GM19468 (cell line): ENCODE data around the gene PLS1.
"Not testable (repeated sequence)": the region's sequence is repeated elsewhere in the genome, so short reads cannot be mapped to it uniquely, and the experiment has no call there.

Experiments
- ATAC-seq: cut with Tn5 transposase; IDR thresholded peaks from one replicate; pipeline ENCODE4 v1.9.1; 2021; ENCODE audit warnings: mild to moderate bottlenecking, moderate library complexity, moderate number of reproducible peaks; ENCODE audit not compliant: unreplicated experiment; ENCODE audit errors: extremely low read depth

PLS1 gene, protein sequence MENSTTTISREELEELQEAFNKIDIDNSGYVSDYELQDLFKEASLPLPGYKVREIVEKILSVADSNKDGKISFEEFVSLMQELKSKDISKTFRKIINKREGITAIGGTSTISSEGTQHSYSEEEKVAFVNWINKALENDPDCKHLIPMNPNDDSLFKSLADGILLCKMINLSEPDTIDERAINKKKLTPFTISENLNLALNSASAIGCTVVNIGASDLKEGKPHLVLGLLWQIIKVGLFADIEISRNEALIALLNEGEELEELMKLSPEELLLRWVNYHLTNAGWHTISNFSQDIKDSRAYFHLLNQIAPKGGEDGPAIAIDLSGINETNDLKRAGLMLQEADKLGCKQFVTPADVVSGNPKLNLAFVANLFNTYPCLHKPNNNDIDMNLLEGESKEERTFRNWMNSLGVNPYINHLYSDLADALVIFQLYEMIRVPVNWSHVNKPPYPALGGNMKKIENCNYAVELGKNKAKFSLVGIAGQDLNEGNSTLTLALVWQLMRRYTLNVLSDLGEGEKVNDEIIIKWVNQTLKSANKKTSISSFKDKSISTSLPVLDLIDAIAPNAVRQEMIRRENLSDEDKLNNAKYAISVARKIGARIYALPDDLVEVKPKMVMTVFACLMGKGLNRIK

DNA sequence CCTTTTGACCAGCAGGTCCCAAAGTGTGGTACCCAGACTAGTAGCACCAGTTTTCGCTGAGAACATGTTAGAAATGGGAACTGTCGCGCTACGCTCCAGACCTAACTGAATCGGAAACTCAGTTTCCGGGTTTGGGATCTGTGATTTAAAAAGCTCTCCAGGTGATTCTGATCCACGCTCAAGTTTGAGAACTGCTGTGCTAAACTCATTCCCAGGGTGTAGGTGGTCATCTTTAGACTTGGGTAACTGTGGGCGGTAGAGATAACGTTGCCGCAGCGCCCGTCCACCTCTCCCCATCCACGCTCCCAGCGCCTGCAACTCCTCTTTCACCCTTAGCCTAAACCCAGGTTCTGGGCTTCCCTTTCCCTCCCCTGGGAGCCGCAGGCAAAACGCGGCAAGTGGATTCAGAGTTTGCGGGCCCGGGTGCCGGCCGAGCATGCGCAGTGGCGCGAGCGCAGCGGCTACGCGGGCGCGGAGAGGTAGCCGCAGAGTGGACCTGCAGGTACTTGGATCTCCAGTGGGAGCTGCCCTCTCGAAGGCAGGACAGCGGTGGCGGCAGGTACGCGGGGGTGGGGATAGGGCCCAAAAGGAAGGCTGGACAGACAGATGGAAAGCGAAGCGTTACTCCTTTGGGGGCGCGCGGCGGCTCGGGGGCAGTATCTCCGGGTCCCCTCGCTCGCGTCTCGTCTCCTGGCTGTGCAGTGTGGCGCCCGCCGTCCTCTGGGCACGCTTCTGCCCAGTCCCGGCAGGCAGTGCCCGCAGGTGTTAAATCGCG, at the start of gene PLS1:
Gene PLS1, plus strand, starts transcription at position 443 of the 775 bp plus-strand sequence. CDS start 67,845 bp downstream, outside the sequence.
- peak; percentile 66 for ATAC-seq

GRCh38 chr3:142549986-142550385, 46.2 kb upstream of the PLS1 start:
- ATAC-seq: no peak

DNA sequence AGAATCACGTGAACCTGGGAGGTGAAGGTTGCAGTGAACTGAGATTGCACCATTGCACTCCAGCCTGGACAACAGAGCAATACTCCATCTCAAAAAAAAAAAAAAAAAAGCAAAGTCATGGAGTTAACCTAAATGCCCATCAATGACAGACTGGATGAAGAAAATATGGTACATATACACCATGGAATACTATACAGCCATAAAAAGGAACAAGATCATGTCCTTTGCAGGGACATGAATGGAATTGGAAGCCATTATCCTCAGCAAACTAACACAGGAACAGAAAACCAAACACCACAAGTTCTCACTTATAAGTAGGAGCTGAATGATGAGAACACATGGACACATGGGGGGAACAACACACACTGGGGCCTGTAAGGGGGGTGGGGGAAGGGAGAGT, 43.6 kb upstream of the PLS1 start:
- ATAC-seq: not testable (repeated sequence)

DNA sequence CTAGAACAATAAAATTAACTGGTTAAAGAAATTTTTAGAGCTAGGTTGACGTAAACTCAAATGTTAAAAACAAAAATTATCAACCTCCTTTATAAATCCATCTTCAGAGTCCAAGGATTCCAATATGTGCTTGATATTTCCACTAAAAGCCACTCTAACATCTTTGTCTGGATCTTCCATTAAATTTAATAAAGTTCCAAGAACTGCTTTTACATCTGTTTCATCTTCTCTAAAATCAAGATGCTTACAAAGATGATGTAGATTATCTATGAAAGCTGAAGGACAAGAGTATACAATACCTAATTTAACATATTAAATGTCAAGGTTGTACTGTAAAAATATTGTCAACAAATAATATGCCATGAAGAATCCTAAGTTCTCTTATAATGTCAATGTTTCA, 42.5 kb upstream of the PLS1 start:
- ATAC-seq: no peak

- no peak for ATAC-seq
Measured at GRCh38 chr3:142560118-142560517, 36.1 kb upstream of the PLS1 start.

DNA sequence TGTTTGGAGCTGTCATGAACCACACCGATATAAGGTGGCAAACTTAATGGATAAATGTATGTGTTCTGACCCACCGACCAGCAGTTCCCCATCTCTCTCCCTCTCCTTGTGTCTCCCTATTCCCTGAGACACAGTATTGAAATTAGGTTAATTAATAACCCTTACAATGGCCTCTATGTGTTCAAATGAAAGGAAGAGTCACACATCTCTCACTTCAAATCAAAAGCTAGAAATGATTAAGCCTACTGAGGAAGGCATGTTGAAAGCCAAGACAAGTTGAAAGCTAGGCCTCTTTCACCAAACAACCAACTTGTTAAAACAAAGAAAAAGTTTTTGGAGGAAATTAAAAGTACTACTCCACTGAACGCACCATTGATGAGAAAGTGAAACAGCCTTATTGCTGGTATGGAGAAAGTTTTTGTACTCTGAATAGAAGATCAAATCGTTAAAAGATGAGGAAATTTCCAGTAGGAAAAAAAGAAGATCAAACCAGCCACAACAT, 32.6 kb upstream of the PLS1 start:
- ATAC-seq: no peak

- no peak for ATAC-seq
Measured at GRCh38 chr3:142566096-142566495, 30.1 kb upstream of the PLS1 start.

DNA sequence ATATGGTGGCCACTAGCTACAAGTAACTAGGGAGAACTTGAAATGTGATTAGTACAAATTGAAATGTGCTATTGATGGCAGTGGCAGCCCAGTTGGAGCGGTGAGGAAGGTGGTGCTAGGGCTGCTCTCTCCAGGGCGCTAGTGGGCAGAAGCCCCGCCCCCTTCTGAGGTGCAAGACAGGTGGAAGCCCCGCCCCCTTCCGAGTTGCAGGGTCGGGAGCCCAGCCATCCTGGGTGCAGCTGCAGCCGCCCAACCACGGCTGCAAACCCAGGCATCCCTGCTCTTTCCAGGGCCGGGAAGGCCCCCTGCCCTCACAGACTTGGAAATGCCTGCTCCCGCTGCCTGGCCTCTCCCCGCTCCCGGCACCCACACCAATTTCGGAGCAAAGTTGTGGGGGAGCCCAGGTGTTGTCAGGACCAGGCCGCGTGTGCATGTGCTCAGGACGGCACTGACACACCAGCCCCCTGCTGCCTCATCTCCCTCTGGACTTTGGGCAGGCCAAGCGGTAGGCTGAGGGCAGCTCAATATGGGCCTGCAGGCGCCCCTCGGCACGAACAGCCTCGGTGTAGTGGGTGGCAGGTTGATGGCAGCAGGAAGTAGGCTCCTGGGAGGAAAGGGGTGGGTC, 27.7 kb upstream of the PLS1 start:
- no peak for ATAC-seq

GRCh38 chr3:142569422-142569821, 26.8 kb upstream of the PLS1 start:
- not testable (repeated sequence) for ATAC-seq

GRCh38 chr3:142574223-142574622, 22.0 kb upstream of the PLS1 start:
- not testable (repeated sequence) for ATAC-seq

DNA sequence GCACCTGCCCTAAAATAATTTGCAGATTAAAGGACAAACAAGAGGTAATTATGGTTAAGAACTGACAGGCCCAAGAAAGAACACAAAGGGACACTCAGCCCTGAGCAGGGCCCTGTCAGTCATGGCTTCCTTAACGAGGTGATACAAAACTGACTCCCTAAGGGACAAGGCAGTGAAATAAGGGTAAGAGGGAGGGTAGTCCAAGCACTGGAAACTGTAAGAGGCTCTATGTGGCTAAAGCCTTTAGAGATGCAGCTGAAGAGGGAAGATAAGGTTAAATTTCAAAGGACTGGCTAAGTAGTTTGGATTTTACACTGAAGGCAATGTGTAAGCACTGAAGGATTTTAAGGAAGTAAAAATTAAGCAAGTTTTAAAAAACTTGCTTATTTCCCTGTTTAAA, 21.5 kb upstream of the PLS1 start:
- ATAC-seq: no peak

- no peak for ATAC-seq
Measured at GRCh38 chr3:142576792-142577191, 19.4 kb upstream of the PLS1 start.

DNA sequence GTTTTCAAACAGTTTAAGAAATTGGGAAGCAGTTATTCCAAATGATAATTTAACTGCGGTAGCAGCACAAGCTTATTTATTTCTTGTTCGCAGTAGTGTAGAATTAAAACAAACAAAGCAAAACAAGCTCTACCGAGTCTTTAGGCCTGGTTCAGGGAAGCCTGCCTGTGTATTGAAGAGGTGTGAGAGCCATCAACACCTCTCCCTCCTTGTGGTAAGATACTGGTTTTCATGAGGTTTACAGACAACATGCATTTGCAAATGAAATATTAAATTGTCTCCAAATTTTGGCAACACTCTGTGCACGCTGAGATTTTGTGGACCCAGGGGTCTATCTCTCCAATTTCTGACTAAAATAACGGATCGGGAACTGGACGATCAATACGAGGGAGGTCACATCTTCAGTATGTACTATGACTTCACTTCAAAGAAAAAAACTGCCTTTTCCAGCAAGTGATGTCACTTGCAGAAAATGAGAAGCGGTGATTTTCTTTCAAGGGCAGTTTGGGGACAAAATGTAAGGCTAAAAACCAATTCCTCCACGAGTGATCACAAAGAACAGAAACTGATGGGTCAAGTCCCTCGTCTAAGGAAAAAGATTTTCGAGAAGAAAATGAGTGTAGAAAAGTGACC, 18.4 kb upstream of the PLS1 start:
- ATAC-seq: no peak

GRCh38 chr3:142578329-142579223, 17.6 kb upstream of the PLS1 start, which contains the start of gene ATR:
ATR (minus strand) TSS chr3:142578733; CDS start chr3:142578704, 29 bp downstream.
- peak; percentile 87 for ATAC-seq

DNA sequence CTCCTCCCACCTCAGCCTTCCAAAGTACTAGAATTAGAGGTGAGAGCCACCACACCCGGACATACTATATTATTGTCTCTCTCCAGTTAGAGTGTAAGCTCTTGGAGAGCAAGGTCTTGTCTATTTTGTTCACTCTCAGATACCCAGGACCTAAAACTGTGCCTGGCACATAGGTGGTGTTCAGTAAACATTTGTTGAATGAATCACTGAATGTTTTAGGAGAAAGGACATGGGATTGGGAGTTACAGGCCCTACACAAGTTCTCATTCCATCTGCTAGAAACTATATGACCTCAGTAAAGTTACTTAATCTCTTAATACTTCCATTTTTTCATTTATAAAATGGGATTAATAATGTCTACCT, 16.2 kb upstream of the PLS1 start:
- ATAC-seq: no peak

- ATAC-seq: not testable (repeated sequence)
Measured at GRCh38 chr3:142581070-142581469, 15.1 kb upstream of the PLS1 start.

DNA sequence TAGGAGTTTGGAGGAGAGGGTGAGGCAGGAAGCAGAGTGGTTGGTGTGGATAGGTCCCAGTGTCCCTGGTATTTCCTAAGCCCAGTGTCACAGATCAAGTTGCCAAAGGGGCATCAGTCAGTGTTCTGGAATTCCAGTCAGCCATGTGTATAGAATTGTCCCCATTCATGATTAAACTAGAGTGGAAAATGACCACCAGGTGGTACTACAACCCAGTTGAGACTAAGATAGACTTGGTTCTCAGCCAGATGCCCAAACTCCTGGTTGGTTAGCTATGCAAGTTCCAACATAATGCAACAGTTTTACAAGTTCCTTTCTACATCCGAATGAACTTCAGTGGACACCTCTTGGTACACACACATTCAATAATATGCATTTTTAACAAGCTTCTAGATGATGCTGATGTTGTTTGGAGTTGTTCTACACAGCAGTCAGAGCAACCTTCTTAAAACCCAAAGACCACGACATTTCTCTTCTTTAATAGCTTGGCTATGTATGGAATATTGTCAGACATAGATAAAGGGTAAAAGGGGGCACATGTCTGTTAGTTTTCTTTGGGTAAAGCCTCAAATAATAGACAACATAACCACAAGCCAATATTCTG, 9.3 kb upstream of the PLS1 start:
- no peak for ATAC-seq

- ATAC-seq: no peak
Measured at GRCh38 chr3:142588703-142589102, 7.5 kb upstream of the PLS1 start.
